HG03064 (cell line): ENCODE results near the gene DGUOK.
A peak's percentile ranks its signal among the peaks of the same experiment; 100 is the strongest.

Experiments
- ATAC-seq: cut with Tn5 transposase; IDR thresholded peaks from one replicate; pipeline ENCODE4 v1.9.1; 2021; ENCODE audit warnings: low read depth; ENCODE audit not compliant: unreplicated experiment

Gene DGUOK

GRCh38 chr2:73993778-73994177, 67.1 kb downstream of the DGUOK start:
- no peak for ATAC-seq

- ATAC-seq = no peak
Measured at GRCh38 chr2:73994178-73994831, 67.6 kb downstream of the DGUOK start.

- no peak for ATAC-seq
Measured at GRCh38 chr2:73995810-73996209, 69.1 kb downstream of the DGUOK start.

- ATAC-seq = no peak
Measured at GRCh38 chr2:73997813-73998212, 71.1 kb downstream of the DGUOK start.

GRCh38 chr2:73998451-73998850, 71.8 kb downstream of the DGUOK start:
- no peak for ATAC-seq

GRCh38 chr2:73998933-73999332, 72.3 kb downstream of the DGUOK start:
- ATAC-seq = no peak

GRCh38 chr2:73999881-74000597, 73.4 kb downstream of the DGUOK start:
- ATAC-seq = no peak

GRCh38 chr2:74000666-74001065, 74.0 kb downstream of the DGUOK start:
- ATAC-seq = no peak

GRCh38 chr2:74001121-74001520, 74.4 kb downstream of the DGUOK start:
- ATAC-seq = no peak

- ATAC-seq = peak; percentile 44
Measured at GRCh38 chr2:74001781-74002504, 75.3 kb downstream of the DGUOK start.

GRCh38 chr2:74002505-74003421, 76.1 kb downstream of the DGUOK start:
- peak; percentile 76 for ATAC-seq

- no peak for ATAC-seq
Measured at GRCh38 chr2:74003494-74004211, 77.0 kb downstream of the DGUOK start.

GRCh38 chr2:74004212-74005182, 77.8 kb downstream of the DGUOK start:
- ATAC-seq = no peak

- no peak for ATAC-seq
Measured at GRCh38 chr2:74005786-74006185, 79.1 kb downstream of the DGUOK start.

GRCh38 chr2:74006459-74006858, 79.8 kb downstream of the DGUOK start:
- no peak for ATAC-seq

- no peak for ATAC-seq
Measured at GRCh38 chr2:74007121-74007520, 80.4 kb downstream of the DGUOK start.

- no peak for ATAC-seq
Measured at GRCh38 chr2:74007711-74008110, 81.0 kb downstream of the DGUOK start.
